Body of pancreas (tissue), 4 donors: ENCODE data around the gene LSM10.

Experiments used
- CTCF ChIP-seq, 7 experiments: fragments of 450-650 bp in 4 of 7; fragments of 200-600 bp in 3 of 7; sonication (generic) in 3 of 7; IDR thresholded peaks; one replicate each; pipeline ENCODE4 v1.5.1; 2016 to 2019; ENCODE audit warnings: antibody characterized with exemption in 7 of 7
- POLR2A ChIP-seq, 3 donors: fragments of 450-650 bp; IDR thresholded peaks; one replicate each; pipeline ENCODE4 v1.6.1; 2016; ENCODE audit warnings: antibody characterized with exemption in 3 of 3, mild to moderate bottlenecking in 2 of 3

DNA sequence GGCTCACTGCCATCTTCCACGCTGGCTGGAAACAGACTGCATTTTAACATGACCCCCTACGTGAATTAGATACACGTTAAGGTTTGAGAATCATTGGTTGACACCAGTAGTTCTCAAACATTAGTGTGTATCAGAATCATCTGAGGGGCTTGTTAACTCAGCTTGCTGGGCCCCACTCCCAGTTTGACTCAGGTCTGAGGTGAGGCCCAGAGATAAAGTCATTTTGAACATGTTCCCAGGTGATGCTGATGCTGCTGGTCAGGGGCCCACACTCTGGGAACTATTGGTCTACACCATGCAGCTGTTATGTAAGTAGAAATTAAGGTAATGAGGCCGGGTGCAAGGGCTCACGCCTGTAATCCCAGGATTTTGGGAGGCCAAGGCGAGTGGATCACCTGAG, 1.3 kb downstream of the LSM10 start:
- no peak for TF ChIP-seq CTCF (IDR thresholded peaks at IDR 0.05)
- no peak for TF ChIP-seq POLR2A (IDR thresholded peaks at IDR 0.05)
